Testis (tissue), 3 donors: ENCODE results near the gene ZC3HAV1. TPM values are rescaled to one million over a fixed set of nuclear protein-coding genes. Genes with fewer than 3 reads are reported as not detected.

Experiments used
- DNase-seq: peaks from one replicate; pipeline ENCODE4 v3.0.0-alpha.2; 2019
- H3K27ac ChIP-seq, 2 donors: fragments of 200-600 bp; sonication (generic); one replicate each; pipeline ENCODE4 v1.5.1; 2019
- H3K27me3 ChIP-seq: fragments of 200-600 bp; sonication (generic); one replicate; pipeline ENCODE4 v1.5.1; 2019
- H3K36me3 ChIP-seq: fragments of 200-600 bp; sonication (generic); one replicate; pipeline ENCODE4 v1.5.1; 2017; ENCODE audit warnings: low read depth; ENCODE audit errors: missing control alignments
- H3K4me1 ChIP-seq: fragments of 200-600 bp; sonication (generic); one replicate; pipeline ENCODE4 v1.5.1; 2019
- H3K4me3 ChIP-seq, 2 donors: fragments of 200-600 bp; sonication (generic); one replicate each; pipeline ENCODE4 v1.5.1; 2017 to 2019
- H3K9me3 ChIP-seq: fragments of 200-600 bp; sonication (generic); one replicate; pipeline ENCODE4 v1.5.1; 2017
- CTCF ChIP-seq, 3 experiments: fragments of 450-650 bp in 2 of 3; fragments of 200-600 bp in 1 of 3; sonication (generic) in 1 of 3; IDR thresholded peaks; one replicate each; pipeline ENCODE4 v1.5.1; 2016 to 2019; ENCODE audit warnings: antibody characterized with exemption in 3 of 3, mild to moderate bottlenecking in 2 of 3, moderate library complexity in 1 of 3
- POLR2A ChIP-seq: fragments of 450-650 bp; IDR thresholded peaks from one replicate; pipeline ENCODE4 v1.6.1; 2017; ENCODE audit warnings: antibody characterized with exemption, mild to moderate bottlenecking, moderate library complexity
- WGBS, 2 donors: methylation state at CpG; one replicate each; pipeline ENCODE4 v1.1.5; 2018; 5-methylcytosine and 5-hydroxymethylcytosine counted together
- intact Hi-C: fragments of 100-400 bp; cut with DNase I; formaldehyde crosslinking; loops from one replicate; pipeline ENCODE4 v1.15.1; 2023; ENCODE audit warnings: low total_unique reads
- polyA plus RNA-seq: library from polyadenylated mRNA; stranded (reverse); fragments of 350-450 nt; fragmentation: Illumina TruSeq; extraction: RNeasy Lipid Tissue Mini Kit (QIAGEN cat#74804); gene quantifications from one replicate; pipeline ENCODE4 v1.2.3, GENCODE V29; 2014; ENCODE audit warnings: low read depth, low replicate concordance; ENCODE audit not compliant: insufficient read depth
- total RNA-seq, 2 donors: library from RNA; depleted of rRNA; stranded (reverse); fragments of >200 nt; gene quantifications; one replicate each; pipeline ENCODE4 v1.2.3, GENCODE V29; 2016

The ZC3HAV1 gene
- total and polyA plus RNA-seq, 3 donors from 2014 or later: 13.1 to 38.7 (median 32.8) TPM

DNA sequence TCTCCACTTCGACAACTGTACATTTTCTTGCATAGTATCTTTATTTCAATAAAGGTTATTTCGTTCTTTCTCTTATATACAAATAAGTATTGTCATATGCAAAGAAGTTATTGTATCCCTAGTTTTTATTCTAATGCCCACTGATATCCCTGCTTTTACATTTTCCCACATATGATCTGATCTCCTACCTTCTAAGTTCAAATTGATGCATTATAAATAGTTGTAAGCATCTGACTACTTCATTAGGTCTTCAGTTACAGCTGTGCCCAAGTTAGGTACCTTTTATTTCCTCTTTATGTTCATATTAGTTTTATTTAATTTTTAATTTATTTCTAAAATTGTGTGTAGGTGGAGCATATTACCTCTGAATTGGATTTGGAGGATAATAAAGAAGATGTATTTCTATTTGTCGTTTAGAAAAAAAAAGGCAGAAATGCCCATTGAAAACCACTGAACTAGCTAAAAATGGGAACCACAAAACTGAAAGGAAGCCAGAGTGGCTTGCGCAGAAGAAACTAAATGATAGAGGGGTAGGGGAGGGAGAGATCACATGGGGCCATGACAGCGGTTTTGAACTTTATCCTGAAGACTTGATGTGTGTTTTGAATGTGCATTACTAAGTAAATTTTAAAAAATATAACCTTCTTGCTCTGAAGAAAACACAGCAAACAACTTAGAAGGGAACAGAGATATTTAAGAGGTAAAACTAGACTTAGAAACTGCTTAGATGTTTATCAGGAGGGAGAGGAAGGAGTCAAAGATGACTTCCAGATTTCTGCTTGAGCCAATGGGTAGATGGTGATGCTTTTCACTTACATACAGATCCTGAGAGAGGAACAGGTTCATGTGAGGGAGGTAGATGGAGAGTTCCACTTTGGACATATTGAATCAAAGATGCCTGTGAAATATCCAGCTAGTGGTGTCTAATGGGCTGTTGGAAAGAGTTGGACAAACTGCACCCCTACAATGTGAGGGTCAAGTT, 64.4 kb downstream of the ZC3HAV1 start:
- Histone ChIP-seq H3K27ac (no peak overlapping the region), H3K27me3 (no peaks in the 10 kb centered on the region), H3K36me3 (no peaks in the 10 kb centered on the region), H3K4me1 (no peaks in the 10 kb centered on the region), H3K9me3 (no peaks in the 10 kb centered on the region), H3K4me3 (no peak overlapping the region)
- no peak for DNase-seq
- TF ChIP-seq CTCF (IDR thresholded peaks at IDR 0.05): no peak
- no peak for TF ChIP-seq POLR2A
- 88 to 92% methylated on average over 5 of the region's 5 CpGs for WGBS, 2 donors
- intact Hi-C loops: no loop called here

DNA sequence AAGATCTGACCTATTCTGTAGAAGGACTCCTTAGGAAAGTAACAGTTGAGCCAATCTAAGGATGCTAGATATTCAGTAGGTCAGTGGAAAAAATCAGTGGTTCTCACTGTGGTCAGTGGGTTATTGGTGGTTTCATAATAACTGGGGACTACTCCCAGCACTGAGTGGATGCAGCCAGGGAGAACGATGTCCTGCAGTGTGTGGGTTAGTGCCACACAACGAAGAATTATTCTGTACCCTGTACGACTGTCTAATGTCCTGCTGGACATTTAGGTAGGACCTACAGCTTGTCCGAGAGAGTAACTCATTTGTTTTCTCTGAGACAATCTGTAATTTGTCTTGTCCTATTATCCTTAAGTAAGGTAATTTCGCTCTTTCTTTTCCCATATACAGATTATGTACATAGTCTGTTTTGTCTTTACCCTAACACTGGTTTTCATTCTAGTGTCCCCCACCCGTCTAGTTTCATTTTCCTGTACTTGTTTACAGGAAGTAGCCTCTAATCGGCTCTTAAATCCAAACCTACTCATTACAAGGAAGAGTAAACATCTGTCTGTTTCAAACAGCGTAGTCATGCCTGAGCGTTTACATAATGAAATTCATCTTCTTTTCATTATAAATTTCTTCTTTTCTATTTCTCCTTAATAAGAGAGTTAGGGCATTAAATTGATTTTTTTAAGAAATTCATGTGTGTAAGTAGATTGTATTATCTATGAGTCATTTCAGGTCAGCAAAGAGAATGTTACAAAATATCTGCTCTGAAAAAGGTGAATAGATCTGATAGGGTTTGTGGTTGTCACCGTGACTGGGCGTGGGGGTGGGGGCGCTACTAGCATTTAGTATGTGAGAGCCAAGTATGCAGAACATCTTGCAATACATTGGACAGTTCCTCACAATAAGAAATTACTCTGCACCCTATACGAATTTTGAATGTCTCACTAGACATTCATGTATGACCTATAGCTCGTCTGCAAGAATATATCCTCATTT, 65.4 kb downstream of the ZC3HAV1 start:
- H3K27ac ChIP-seq: no peak overlapping the region
- 82 to 85% methylated on average over 14 of the region's 14 CpGs for WGBS, 2 donors
- no peaks in the 10 kb centered on the region for H3K4me1 ChIP-seq
- no peaks in the 10 kb centered on the region for H3K36me3 ChIP-seq
- no peak for DNase-seq
- H3K9me3 ChIP-seq: no peaks in the 10 kb centered on the region
- no peak overlapping the region for H3K4me3 ChIP-seq
- TF ChIP-seq POLR2A: no peak
- intact Hi-C loops: no loop called here
- H3K27me3 ChIP-seq: no peaks in the 10 kb centered on the region

- Histone ChIP-seq H3K36me3 (no peaks in the 10 kb centered on the region), H3K27me3 (no peaks in the 10 kb centered on the region), H3K4me1 (no peaks in the 10 kb centered on the region), H3K4me3 (no peak overlapping the region), H3K9me3 (no peaks in the 10 kb centered on the region), H3K27ac (no peak overlapping the region)
- TF ChIP-seq POLR2A (no peak), CTCF (IDR thresholded peaks at IDR 0.05) (no peak)
- WGBS, 2 donors: 72 to 75% methylated on average over 6 of the region's 6 CpGs
- intact Hi-C loops: no loop called here
- no peak for DNase-seq
These were observed 68.0 kb downstream of the ZC3HAV1 start for GRCh38 chr7:139041378-139042085.

GRCh38 chr7:139038691-139039090, 70.8 kb downstream of the ZC3HAV1 start:
- Histone ChIP-seq H3K27ac (no peak overlapping the region), H3K9me3 (no peaks in the 10 kb centered on the region), H3K4me3 (no peak overlapping the region), H3K27me3 (no peaks in the 10 kb centered on the region), H3K36me3 (no peaks in the 10 kb centered on the region), H3K4me1 (peaks cover 8% of the 10 kb centered on the region)
- WGBS, 2 donors: 70 to 80% methylated on average over 2 of the region's 2 CpGs
- TF ChIP-seq POLR2A (no peak), CTCF (IDR thresholded peaks at IDR 0.05) (no peak)
- intact Hi-C loops: no loop called here
- no peak for DNase-seq
